HEK293 (cell line): ENCODE data around the gene FAM120A.

Experiments used
- CTCF ChIA-PET: fragments of 350-600 bp; formaldehyde crosslinking; extraction: SDS; loops from one replicate; lab custom pipeline; 2021; ENCODE audit warnings: antibody characterized with exemption; lab: Yijun Ruan, JAX
- POLR2A ChIA-PET: fragments of 300-600 bp; formaldehyde crosslinking; extraction: SDS; loops from one replicate; lab custom pipeline; 2020; ENCODE audit warnings: antibody characterized with exemption, inconsistent platforms; lab: Yijun Ruan, JAX
- H3K27ac ChIP-seq: fragments of 200-500 bp; sonication (Bioruptor generic); 2 replicates; pipeline ENCODE4 v1.5.1; 2014; ENCODE audit warnings: low read depth, low read length, control low read depth, inconsistent platforms; ENCODE audit errors: extremely low read depth
- H3K36me3 ChIP-seq, 2 experiments: fragments of 200-500 bp in 1 of 2; sonication (Bioruptor generic) in 1 of 2; 1 replicate in 1 of 2; 2 replicates in 1 of 2; pipeline ENCODE4 v1.5.1; 2014 to 2017; ENCODE audit warnings: inconsistent platforms in 2 of 2, low read length in 2 of 2; ENCODE audit not compliant: control insufficient read depth in 2 of 2, insufficient read depth in 1 of 2
- H3K4me1 ChIP-seq: fragments of 200-500 bp; sonication (Bioruptor generic); 2 replicates; pipeline ENCODE4 v1.5.1; 2014; ENCODE audit warnings: mild to moderate bottlenecking, low read length, inconsistent platforms; ENCODE audit not compliant: control insufficient read depth, insufficient read depth
- H3K4me3 ChIP-seq: 2 replicates; pipeline ENCODE4 v1.5.1; 2011; ENCODE audit warnings: low read depth, mild to moderate bottlenecking, control low read depth, low read length, moderate library complexity
- H3K9me3 ChIP-seq: fragments of 200-500 bp; sonication (Bioruptor generic); 2 replicates; pipeline ENCODE4 v1.5.1; 2014; ENCODE audit warnings: low read depth, low read length, inconsistent platforms; ENCODE audit not compliant: control insufficient read depth, insufficient read depth
- GLI2 ChIP-seq: fragments of 450-650 bp; formaldehyde crosslinking; IDR thresholded peaks from 2 replicates; pipeline ENCODE4; 2017; ENCODE audit warnings: missing biosample characterization, missing genetic modification characterization, low read depth, borderline replicate concordance
- PRDM1 ChIP-seq: fragments of 450-650 bp; formaldehyde crosslinking; IDR thresholded peaks from 2 replicates; pipeline ENCODE4; 2016; ENCODE audit warnings: missing biosample characterization, missing genetic modification characterization
- SETDB1 ChIP-seq: IDR thresholded peaks from one replicate; pipeline ENCODE4 v1.6.1; 2017; ENCODE audit warnings: mild to moderate bottlenecking, low read length, moderate library complexity, mixed read lengths; ENCODE audit not compliant: insufficient read length
- WT1 ChIP-seq: fragments of 450-650 bp; formaldehyde crosslinking; IDR thresholded peaks from 2 replicates; pipeline ENCODE4 v1.5.1; 2016; ENCODE audit warnings: missing biosample characterization, missing genetic modification characterization
- YY2 ChIP-seq: fragments of 450-650 bp; formaldehyde crosslinking; IDR thresholded peaks from 2 replicates; pipeline ENCODE4 v1.5.1; 2016; ENCODE audit warnings: missing biosample characterization, missing genetic modification characterization
- ZBTB20 ChIP-seq: fragments of 450-650 bp; formaldehyde crosslinking; IDR thresholded peaks from 2 replicates; pipeline ENCODE4 v1.5.1; 2016; ENCODE audit warnings: missing biosample characterization, missing genetic modification characterization
- ZEB2 ChIP-seq: fragments of 450-650 bp; formaldehyde crosslinking; IDR thresholded peaks from 2 replicates; pipeline ENCODE4 v1.5.1; 2016; ENCODE audit warnings: missing biosample characterization, missing genetic modification characterization
- ZNF169 ChIP-seq: fragments of 450-650 bp; formaldehyde crosslinking; IDR thresholded peaks from 2 replicates; pipeline ENCODE4 v1.5.1; 2016; ENCODE audit warnings: missing biosample characterization, missing genetic modification characterization
- ZNF214 ChIP-seq: fragments of 450-650 bp; formaldehyde crosslinking; IDR thresholded peaks from 2 replicates; pipeline ENCODE4 v1.5.1; 2017; ENCODE audit warnings: missing biosample characterization, mild to moderate bottlenecking, missing genetic modification characterization, borderline replicate concordance
- ZNF596 ChIP-seq: fragments of 450-650 bp; IDR thresholded peaks from 2 replicates; pipeline ENCODE4 v1.5.0; 2018; ENCODE audit warnings: missing biosample characterization, mild to moderate bottlenecking, missing genetic modification characterization, moderate library complexity
- ZNF624 ChIP-seq: fragments of 450-650 bp; formaldehyde crosslinking; IDR thresholded peaks from 2 replicates; pipeline ENCODE4 v1.5.1; 2017; ENCODE audit warnings: missing biosample characterization, missing genetic modification characterization
- ZNF629 ChIP-seq: fragments of 450-650 bp; formaldehyde crosslinking; IDR thresholded peaks from 2 replicates; pipeline ENCODE4 v1.5.1; 2017; ENCODE audit warnings: missing biosample characterization, missing genetic modification characterization
- ZSCAN30 ChIP-seq: fragments of 450-650 bp; IDR thresholded peaks from 2 replicates; pipeline ENCODE4 v1.5.1; 2018; ENCODE audit warnings: missing biosample characterization, mild to moderate bottlenecking, missing genetic modification characterization, moderate library complexity
- TF ChIP-seq, protein P1 (sequence below): fragments of 450-650 bp; formaldehyde crosslinking; IDR thresholded peaks from 2 replicates; pipeline ENCODE4 v1.5.1; 2016; ENCODE audit warnings: missing biosample characterization, missing genetic modification characterization
- TF ChIP-seq, protein P2 (sequence below): fragments of 450-650 bp; formaldehyde crosslinking; IDR thresholded peaks from 2 replicates; pipeline ENCODE4 v1.5.0; 2017; ENCODE audit warnings: missing biosample characterization, missing genetic modification characterization, borderline replicate concordance
- TF ChIP-seq, protein P3 (sequence below): fragments of 450-650 bp; formaldehyde crosslinking; IDR thresholded peaks from 2 replicates; pipeline ENCODE4 v1.5.1; 2016; ENCODE audit warnings: missing biosample characterization, missing genetic modification characterization
- TF ChIP-seq, protein P4 (sequence below): fragments of 450-650 bp; formaldehyde crosslinking; IDR thresholded peaks from 2 replicates; pipeline ENCODE4 v1.5.1; 2016; ENCODE audit warnings: missing biosample characterization, missing genetic modification characterization
- TF ChIP-seq, protein P5 (sequence below): fragments of 450-650 bp; formaldehyde crosslinking; IDR thresholded peaks from 2 replicates; pipeline ENCODE4 v1.5.1; 2016; ENCODE audit warnings: missing biosample characterization, missing genetic modification characterization, low read depth
- TF ChIP-seq, protein P6 (sequence below): fragments of 450-650 bp; formaldehyde crosslinking; IDR thresholded peaks from 2 replicates; pipeline ENCODE4 v1.5.1; 2016; ENCODE audit warnings: missing biosample characterization, missing genetic modification characterization, low read depth

FAM120A gene

DNA sequence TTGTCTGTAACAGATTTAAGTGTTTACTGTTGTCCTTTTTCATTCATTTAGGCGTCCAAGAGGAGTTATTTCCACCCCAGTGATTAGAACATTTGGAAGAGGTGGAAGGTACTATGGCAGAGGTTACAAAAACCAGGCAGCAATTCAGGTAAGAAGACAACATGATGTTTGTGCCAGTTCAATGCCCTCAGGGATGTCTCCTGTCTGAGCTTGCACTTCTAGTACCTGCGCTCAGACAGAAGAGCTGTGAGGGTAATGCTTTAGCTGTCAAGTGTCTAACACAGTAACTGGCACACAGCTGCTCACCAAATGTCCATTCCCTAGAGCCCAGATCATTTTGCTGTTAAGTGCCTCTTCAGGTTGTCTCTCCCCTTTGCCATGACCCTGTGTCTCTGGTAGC is 110.7 kb downstream of the FAM120A start:
- ChIA-PET CTCF (no interaction called here), POLR2A (no interaction called here)
- peaks cover 14 to 72% of the 10 kb centered on the region in 2 experiments; a peak in 2 of 3 replicates for H3K36me3 ChIP-seq
- no peaks in the 10 kb centered on the region for H3K4me1 ChIP-seq
- TF ChIP-seq ZNF169 (tag by site-specific recombination) = no peak
- no peak for TF ChIP-seq ZNF624
- TF ChIP-seq ZEB2 (tag by site-specific recombination) = no peak
- no peak for TF ChIP-seq YY2 (tag by site-specific recombination)
- no peak for TF ChIP-seq ZNF214 (tag by site-specific recombination)
- TF ChIP-seq WT1 (tag by site-specific recombination) = no peak
- TF ChIP-seq ZNF629 (tag by site-specific recombination) = no peak
- TF ChIP-seq, protein P1, sequence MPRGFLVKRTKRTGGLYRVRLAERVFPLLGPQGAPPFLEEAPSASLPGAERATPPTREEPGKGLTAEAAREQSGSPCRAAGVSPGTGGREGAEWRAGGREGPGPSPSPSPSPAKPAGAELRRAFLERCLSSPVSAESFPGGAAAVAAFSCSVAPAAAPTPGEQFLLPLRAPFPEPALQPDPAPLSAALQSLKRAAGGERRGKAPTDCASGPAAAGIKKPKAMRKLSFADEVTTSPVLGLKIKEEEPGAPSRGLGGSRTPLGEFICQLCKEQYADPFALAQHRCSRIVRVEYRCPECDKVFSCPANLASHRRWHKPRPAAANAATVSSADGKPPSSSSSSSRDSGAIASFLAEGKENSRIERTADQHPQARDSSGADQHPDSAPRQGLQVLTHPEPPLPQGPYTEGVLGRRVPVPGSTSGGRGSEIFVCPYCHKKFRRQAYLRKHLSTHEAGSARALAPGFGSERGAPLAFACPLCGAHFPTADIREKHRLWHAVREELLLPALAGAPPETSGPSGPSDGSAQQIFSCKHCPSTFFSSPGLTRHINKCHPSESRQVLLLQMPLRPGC (tag by site-specific recombination) = no peak
- TF ChIP-seq, protein P2, sequence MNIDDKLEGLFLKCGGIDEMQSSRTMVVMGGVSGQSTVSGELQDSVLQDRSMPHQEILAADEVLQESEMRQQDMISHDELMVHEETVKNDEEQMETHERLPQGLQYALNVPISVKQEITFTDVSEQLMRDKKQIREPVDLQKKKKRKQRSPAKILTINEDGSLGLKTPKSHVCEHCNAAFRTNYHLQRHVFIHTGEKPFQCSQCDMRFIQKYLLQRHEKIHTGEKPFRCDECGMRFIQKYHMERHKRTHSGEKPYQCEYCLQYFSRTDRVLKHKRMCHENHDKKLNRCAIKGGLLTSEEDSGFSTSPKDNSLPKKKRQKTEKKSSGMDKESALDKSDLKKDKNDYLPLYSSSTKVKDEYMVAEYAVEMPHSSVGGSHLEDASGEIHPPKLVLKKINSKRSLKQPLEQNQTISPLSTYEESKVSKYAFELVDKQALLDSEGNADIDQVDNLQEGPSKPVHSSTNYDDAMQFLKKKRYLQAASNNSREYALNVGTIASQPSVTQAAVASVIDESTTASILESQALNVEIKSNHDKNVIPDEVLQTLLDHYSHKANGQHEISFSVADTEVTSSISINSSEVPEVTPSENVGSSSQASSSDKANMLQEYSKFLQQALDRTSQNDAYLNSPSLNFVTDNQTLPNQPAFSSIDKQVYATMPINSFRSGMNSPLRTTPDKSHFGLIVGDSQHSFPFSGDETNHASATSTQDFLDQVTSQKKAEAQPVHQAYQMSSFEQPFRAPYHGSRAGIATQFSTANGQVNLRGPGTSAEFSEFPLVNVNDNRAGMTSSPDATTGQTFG (tag by site-specific recombination) = no peak
- TF ChIP-seq ZSCAN30 = no peak
- TF ChIP-seq SETDB1 = no peak
- no peak for TF ChIP-seq GLI2 (tag by site-specific recombination)
- TF ChIP-seq, protein P3, sequence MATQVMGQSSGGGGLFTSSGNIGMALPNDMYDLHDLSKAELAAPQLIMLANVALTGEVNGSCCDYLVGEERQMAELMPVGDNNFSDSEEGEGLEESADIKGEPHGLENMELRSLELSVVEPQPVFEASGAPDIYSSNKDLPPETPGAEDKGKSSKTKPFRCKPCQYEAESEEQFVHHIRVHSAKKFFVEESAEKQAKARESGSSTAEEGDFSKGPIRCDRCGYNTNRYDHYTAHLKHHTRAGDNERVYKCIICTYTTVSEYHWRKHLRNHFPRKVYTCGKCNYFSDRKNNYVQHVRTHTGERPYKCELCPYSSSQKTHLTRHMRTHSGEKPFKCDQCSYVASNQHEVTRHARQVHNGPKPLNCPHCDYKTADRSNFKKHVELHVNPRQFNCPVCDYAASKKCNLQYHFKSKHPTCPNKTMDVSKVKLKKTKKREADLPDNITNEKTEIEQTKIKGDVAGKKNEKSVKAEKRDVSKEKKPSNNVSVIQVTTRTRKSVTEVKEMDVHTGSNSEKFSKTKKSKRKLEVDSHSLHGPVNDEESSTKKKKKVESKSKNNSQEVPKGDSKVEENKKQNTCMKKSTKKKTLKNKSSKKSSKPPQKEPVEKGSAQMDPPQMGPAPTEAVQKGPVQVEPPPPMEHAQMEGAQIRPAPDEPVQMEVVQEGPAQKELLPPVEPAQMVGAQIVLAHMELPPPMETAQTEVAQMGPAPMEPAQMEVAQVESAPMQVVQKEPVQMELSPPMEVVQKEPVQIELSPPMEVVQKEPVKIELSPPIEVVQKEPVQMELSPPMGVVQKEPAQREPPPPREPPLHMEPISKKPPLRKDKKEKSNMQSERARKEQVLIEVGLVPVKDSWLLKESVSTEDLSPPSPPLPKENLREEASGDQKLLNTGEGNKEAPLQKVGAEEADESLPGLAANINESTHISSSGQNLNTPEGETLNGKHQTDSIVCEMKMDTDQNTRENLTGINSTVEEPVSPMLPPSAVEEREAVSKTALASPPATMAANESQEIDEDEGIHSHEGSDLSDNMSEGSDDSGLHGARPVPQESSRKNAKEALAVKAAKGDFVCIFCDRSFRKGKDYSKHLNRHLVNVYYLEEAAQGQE (tag by site-specific recombination) = no peak
- TF ChIP-seq, protein P4, sequence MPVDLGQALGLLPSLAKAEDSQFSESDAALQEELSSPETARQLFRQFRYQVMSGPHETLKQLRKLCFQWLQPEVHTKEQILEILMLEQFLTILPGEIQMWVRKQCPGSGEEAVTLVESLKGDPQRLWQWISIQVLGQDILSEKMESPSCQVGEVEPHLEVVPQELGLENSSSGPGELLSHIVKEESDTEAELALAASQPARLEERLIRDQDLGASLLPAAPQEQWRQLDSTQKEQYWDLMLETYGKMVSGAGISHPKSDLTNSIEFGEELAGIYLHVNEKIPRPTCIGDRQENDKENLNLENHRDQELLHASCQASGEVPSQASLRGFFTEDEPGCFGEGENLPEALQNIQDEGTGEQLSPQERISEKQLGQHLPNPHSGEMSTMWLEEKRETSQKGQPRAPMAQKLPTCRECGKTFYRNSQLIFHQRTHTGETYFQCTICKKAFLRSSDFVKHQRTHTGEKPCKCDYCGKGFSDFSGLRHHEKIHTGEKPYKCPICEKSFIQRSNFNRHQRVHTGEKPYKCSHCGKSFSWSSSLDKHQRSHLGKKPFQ (tag by site-specific recombination) = no peak
- TF ChIP-seq, protein P5, sequence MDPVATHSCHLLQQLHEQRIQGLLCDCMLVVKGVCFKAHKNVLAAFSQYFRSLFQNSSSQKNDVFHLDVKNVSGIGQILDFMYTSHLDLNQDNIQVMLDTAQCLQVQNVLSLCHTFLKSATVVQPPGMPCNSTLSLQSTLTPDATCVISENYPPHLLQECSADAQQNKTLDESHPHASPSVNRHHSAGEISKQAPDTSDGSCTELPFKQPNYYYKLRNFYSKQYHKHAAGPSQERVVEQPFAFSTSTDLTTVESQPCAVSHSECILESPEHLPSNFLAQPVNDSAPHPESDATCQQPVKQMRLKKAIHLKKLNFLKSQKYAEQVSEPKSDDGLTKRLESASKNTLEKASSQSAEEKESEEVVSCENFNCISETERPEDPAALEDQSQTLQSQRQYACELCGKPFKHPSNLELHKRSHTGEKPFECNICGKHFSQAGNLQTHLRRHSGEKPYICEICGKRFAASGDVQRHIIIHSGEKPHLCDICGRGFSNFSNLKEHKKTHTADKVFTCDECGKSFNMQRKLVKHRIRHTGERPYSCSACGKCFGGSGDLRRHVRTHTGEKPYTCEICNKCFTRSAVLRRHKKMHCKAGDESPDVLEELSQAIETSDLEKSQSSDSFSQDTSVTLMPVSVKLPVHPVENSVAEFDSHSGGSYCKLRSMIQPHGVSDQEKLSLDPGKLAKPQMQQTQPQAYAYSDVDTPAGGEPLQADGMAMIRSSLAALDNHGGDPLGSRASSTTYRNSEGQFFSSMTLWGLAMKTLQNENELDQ (tag by site-specific recombination) = no peak
- TF ChIP-seq PRDM1 = no peak
- TF ChIP-seq ZBTB20 (tag by site-specific recombination) = no peak
- TF ChIP-seq, protein P6, sequence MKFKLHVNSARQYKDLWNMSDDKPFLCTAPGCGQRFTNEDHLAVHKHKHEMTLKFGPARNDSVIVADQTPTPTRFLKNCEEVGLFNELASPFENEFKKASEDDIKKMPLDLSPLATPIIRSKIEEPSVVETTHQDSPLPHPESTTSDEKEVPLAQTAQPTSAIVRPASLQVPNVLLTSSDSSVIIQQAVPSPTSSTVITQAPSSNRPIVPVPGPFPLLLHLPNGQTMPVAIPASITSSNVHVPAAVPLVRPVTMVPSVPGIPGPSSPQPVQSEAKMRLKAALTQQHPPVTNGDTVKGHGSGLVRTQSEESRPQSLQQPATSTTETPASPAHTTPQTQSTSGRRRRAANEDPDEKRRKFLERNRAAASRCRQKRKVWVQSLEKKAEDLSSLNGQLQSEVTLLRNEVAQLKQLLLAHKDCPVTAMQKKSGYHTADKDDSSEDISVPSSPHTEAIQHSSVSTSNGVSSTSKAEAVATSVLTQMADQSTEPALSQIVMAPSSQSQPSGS (tag by site-specific recombination) = no peak
- TF ChIP-seq ZNF596 (tag by site-specific recombination) = no peak
- no peak overlapping the region for H3K4me3 ChIP-seq
- no peak overlapping the region for H3K27ac ChIP-seq
- H3K9me3 ChIP-seq = no peaks in the 10 kb centered on the region
